Ovary (tissue), 3 donors: Measurements from ENCODE around the gene CCDC137.

Experiments
- CTCF ChIP-seq, 3 donors: fragments of 450-650 bp in 2 of 3; fragments of 200-600 bp in 1 of 3; IDR thresholded peaks; one replicate each; pipeline versions ENCODE4 v1.5.1 to v1.8.0; 2016 to 2022; ENCODE audit warnings: antibody characterized with exemption in 3 of 3, mild to moderate bottlenecking in 1 of 3
- EP300 ChIP-seq: sonication (generic); formaldehyde crosslinking; IDR thresholded peaks from one replicate; pipeline ENCODE4 v1.6.1; 2017; ENCODE audit warnings: antibody characterized with exemption
- POLR2A ChIP-seq: fragments of 450-650 bp; IDR thresholded peaks from one replicate; pipeline ENCODE4 v1.6.1; 2017; ENCODE audit warnings: antibody characterized with exemption, mild to moderate bottlenecking, moderate library complexity
- donor health status: DM: no; HTN: no; CAD: no.

GRCh38 chr17:81640011-81640410 is 26.5 kb upstream of the CCDC137 start:
- no peak for TF ChIP-seq EP300
- TF ChIP-seq CTCF (IDR thresholded peaks at IDR 0.05), result no peak
- TF ChIP-seq POLR2A, result no peak
